ENCODE measurements around the gene BANP. TPM values are rescaled to one million over a fixed set of nuclear protein-coding genes. Genes with fewer than 3 reads are reported as not detected.

Gene BANP
- total and polyA plus RNA-seq, 12 donors = 6.1 to 20.4 (median 13.5) TPM

- TF ChIP-seq CTCF (IDR thresholded peaks at IDR 0.05) = no peak
- H3K27me3 ChIP-seq = no peaks in the 10 kb centered on the region
- WGBS, 2 donors = 59 to 82% methylated on average over 3 of the region's 3 CpGs
- intact Hi-C loops (cut with DNase I) = loop anchor here in 1 of 10 donors (10.0 kb wide), 1 partner anchor 465 kb away; no protein-coding TSS in a partner anchor
- ATAC-seq (no peak), DNase-seq (no peak)
- H3K36me3 ChIP-seq = peaks cover 0 to 11% (median 0%) of the 10 kb centered on the region in 9 donors
- H3K4me3 ChIP-seq = no peak overlapping the region
- peaks cover 0 to 22% (median 17%) of the 10 kb centered on the region in 11 donors for H3K9me3 ChIP-seq
- H3K4me1 ChIP-seq = peaks cover 0 to 28% (median 22%) of the 10 kb centered on the region in 9 donors
- no peak overlapping the region for H3K27ac ChIP-seq
Observed at GRCh38 chr16:87970186-87970585, 19.0 kb downstream of the BANP start.

- TF ChIP-seq CTCF (IDR thresholded peaks at IDR 0.05) = no peak
- no peak overlapping the region for H3K27ac ChIP-seq
- peaks cover 0 to 22% (median 17%) of the 10 kb centered on the region in 11 donors for H3K9me3 ChIP-seq
- WGBS, 2 donors = 97 to 100% methylated on average over 2 of the region's 2 CpGs
- H3K36me3 ChIP-seq = peaks cover 0 to 15% (median 0%) of the 10 kb centered on the region in 9 donors
- no peaks in the 10 kb centered on the region for H3K27me3 ChIP-seq
- DNase-seq (no peak), ATAC-seq (no peak)
- intact Hi-C loops (cut with DNase I) = loop anchor here in 1 of 10 donors (10.0 kb wide), 1 partner anchor 463 kb away; no protein-coding TSS in a partner anchor
- H3K4me3 ChIP-seq = no peak overlapping the region
- H3K4me1 ChIP-seq = peaks cover 0 to 11% (median 6%) of the 10 kb centered on the region in 9 donors
Observed at GRCh38 chr16:87971933-87972332, 20.7 kb downstream of the BANP start.

GRCh38 chr16:87973717-87974116 lies 22.5 kb downstream of the BANP start:
- H3K9me3 ChIP-seq = peaks cover 0 to 22% (median 17%) of the 10 kb centered on the region in 11 donors
- no peaks in the 10 kb centered on the region for H3K27me3 ChIP-seq
- H3K27ac ChIP-seq = no peak overlapping the region
- intact Hi-C loops (cut with DNase I) = loop anchor here in 1 of 10 donors (10.0 kb wide), 1 partner anchor 461 kb away; no protein-coding TSS in a partner anchor
- H3K4me3 ChIP-seq = no peak overlapping the region
- DNase-seq (no peak), ATAC-seq (no peak)
- peaks cover 0 to 23% (median 8%) of the 10 kb centered on the region in 9 donors for H3K36me3 ChIP-seq
- TF ChIP-seq CTCF (IDR thresholded peaks at IDR 0.05) = no peak
- 75 to 82% methylated on average over 3 of the region's 3 CpGs for WGBS, 2 donors
- H3K4me1 ChIP-seq = peaks cover 0 to 6% (median 0%) of the 10 kb centered on the region in 9 donors

GRCh38 chr16:87974178-87974577 lies 22.9 kb downstream of the BANP start:
- no peak overlapping the region for H3K27ac ChIP-seq
- no peak for ATAC-seq
- DNase-seq = no peak
- no peak for TF ChIP-seq CTCF (IDR thresholded peaks at IDR 0.05)
- H3K4me1 ChIP-seq = peaks cover 0 to 6% (median 0%) of the 10 kb centered on the region in 9 donors
- intact Hi-C loops (cut with DNase I) = loop anchor here in 1 of 10 donors (10.0 kb wide), 1 partner anchor 461 kb away; no protein-coding TSS in a partner anchor
- H3K4me3 ChIP-seq = no peak overlapping the region
- WGBS, 2 donors = 87 to 91% methylated on average over 9 of the region's 9 CpGs
- peaks cover 0 to 22% (median 17%) of the 10 kb centered on the region in 11 donors for H3K9me3 ChIP-seq
- H3K27me3 ChIP-seq = no peaks in the 10 kb centered on the region
- H3K36me3 ChIP-seq = peaks cover 0 to 26% (median 8%) of the 10 kb centered on the region in 9 donors
